ENCODE results near the gene CARD19. TPM values are rescaled to one million over a fixed set of nuclear protein-coding genes. Genes with fewer than 3 reads are reported as not detected.

CARD19 gene
- total RNA-seq, 1 experiment from 2014 or later: 97.5 TPM

- no peak for DNase-seq
- Histone ChIP-seq H4K20me1 (ENCODE audit: insufficient read depth) (peaks cover 37% of the 10 kb centered on the region), H3K4me3 (no peak overlapping the region), H3K36me3 (ENCODE audit: low read depth) (0 out of 2 replicates have a peak, but pooled peaks cover 7% of the 10 kb centered on the region), H3K9me3 (ENCODE audit: insufficient read depth, low read depth) (no peaks in the 10 kb centered on the region), H3K4me2 (no peak overlapping the region), H3K4me1 (replicated peaks; ENCODE audit: insufficient read depth) (peaks cover 19% of the 10 kb centered on the region), H3F3A (ENCODE audit: insufficient read depth, low read depth) (peaks cover 22% of the 10 kb centered on the region; the same call in 1 of the 2 replicates), H2AFZ (no peak overlapping the region), H3K27me3 (ENCODE audit: insufficient read depth, low read depth) (no peaks in the 10 kb centered on the region), H3K79me2 (ENCODE audit: low read depth) (peaks cover 58% of the 10 kb centered on the region), H3K27ac (0 out of 2 replicates have a peak overlapping the region, but pooled peaks have one; percentile 1), H3K9me2 (ENCODE audit: insufficient read depth) (no peaks in the 10 kb centered on the region)
- ChIA-PET POLR2A (ENCODE audit: unreplicated experiment) (interaction anchor here (0.5 kb wide), 1 partner anchor 16 kb away, joined by 3 read pairs; no protein-coding TSS in a partner anchor), CTCF (no interaction called here)
- intact Hi-C loops (cut with micrococcal nuclease; ENCODE audit: unreplicated experiment): no loop called here
- BruUV-seq (replicated peaks): no TSS peak
- no peak for TF ChIP-seq CTCF (conservative IDR thresholded peaks at IDR 0.05)
- TF ChIP-seq EZH2 (IDR thresholded peaks at IDR 0.05; ENCODE audit: low read depth): no peak
These were observed 32.1 kb downstream of the CARD19 start for GRCh38 chr9:93128011-93128714.

GRCh38 chr9:93128715-93129224 lies 32.8 kb downstream of the CARD19 start:
- H3K9me3 ChIP-seq (ENCODE audit: insufficient read depth, low read depth): no peaks in the 10 kb centered on the region
- H3K4me3 ChIP-seq: no peak overlapping the region
- no TSS peak for BruUV-seq (replicated peaks)
- H3K4me2 ChIP-seq: no peak overlapping the region
- H3K27ac ChIP-seq: no peak overlapping the region
- no peak for DNase-seq
- no peak overlapping the region for H2AFZ ChIP-seq
- H3K27me3 ChIP-seq (ENCODE audit: insufficient read depth, low read depth): no peaks in the 10 kb centered on the region
- ChIA-PET CTCF (no interaction called here), POLR2A (ENCODE audit: unreplicated experiment) (interaction anchor here (0.5 kb wide), 1 partner anchor 17 kb away, joined by 3 read pairs; no protein-coding TSS in a partner anchor)
- intact Hi-C loops (cut with micrococcal nuclease; ENCODE audit: unreplicated experiment): no loop called here
- TF ChIP-seq EZH2 (IDR thresholded peaks at IDR 0.05; ENCODE audit: low read depth) (no peak), CTCF (conservative IDR thresholded peaks at IDR 0.05) (no peak)
- H3K4me1 ChIP-seq (replicated peaks; ENCODE audit: insufficient read depth): peaks cover 19% of the 10 kb centered on the region
- 0 out of 2 replicates have a peak, but pooled peaks cover 7% of the 10 kb centered on the region for H3K36me3 ChIP-seq (ENCODE audit: low read depth)
- H3K9me2 ChIP-seq (ENCODE audit: insufficient read depth): no peaks in the 10 kb centered on the region
- peaks cover 65% of the 10 kb centered on the region for H3K79me2 ChIP-seq (ENCODE audit: low read depth)
- H3F3A ChIP-seq (ENCODE audit: insufficient read depth, low read depth): peaks cover 19% of the 10 kb centered on the region; the same call in 1 of the 2 replicates
- H4K20me1 ChIP-seq (ENCODE audit: insufficient read depth): peaks cover 37% of the 10 kb centered on the region

- no peak for DNase-seq
- POLR2A ChIA-PET (ENCODE audit: unreplicated experiment): interaction anchor here (0.6 kb wide), 1 partner anchor 1012 kb away, joined by 3 read pairs; no protein-coding TSS in a partner anchor
- Histone ChIP-seq H3K4me3 (no peak overlapping the region), H3F3A (ENCODE audit: insufficient read depth, low read depth) (peaks cover 14% of the 10 kb centered on the region; the same call in 1 of the 2 replicates), H3K27me3 (ENCODE audit: insufficient read depth, low read depth) (no peaks in the 10 kb centered on the region), H3K27ac (no peak overlapping the region), H2AFZ (no peak overlapping the region), H4K20me1 (ENCODE audit: insufficient read depth) (peaks cover 37% of the 10 kb centered on the region), H3K36me3 (ENCODE audit: low read depth) (0 out of 2 replicates have a peak, but pooled peaks cover 7% of the 10 kb centered on the region), H3K9me3 (ENCODE audit: insufficient read depth, low read depth) (no peaks in the 10 kb centered on the region), H3K4me1 (replicated peaks; ENCODE audit: insufficient read depth) (peaks cover 19% of the 10 kb centered on the region), H3K9me2 (ENCODE audit: insufficient read depth) (no peaks in the 10 kb centered on the region), H3K79me2 (ENCODE audit: low read depth) (peaks cover 66% of the 10 kb centered on the region), H3K4me2 (no peak overlapping the region)
- TF ChIP-seq CTCF (conservative IDR thresholded peaks at IDR 0.05) (no peak), EZH2 (IDR thresholded peaks at IDR 0.05; ENCODE audit: low read depth) (no peak)
- no TSS peak for BruUV-seq (replicated peaks)
- intact Hi-C loops (cut with micrococcal nuclease; ENCODE audit: unreplicated experiment): no loop called here
- CTCF ChIA-PET: no interaction called here
These were observed 33.3 kb downstream of the CARD19 start for GRCh38 chr9:93129286-93129685.
